Measurements from ENCODE around the gene NCKAP1.
A peak's percentile ranks its signal among the peaks of the same experiment; 100 is the strongest.
"Not testable (repeated sequence)": the region's sequence is repeated elsewhere in the genome, so short reads cannot be mapped to it uniquely, and the experiment has no call there.

The NCKAP1 gene

GRCh38 chr2:183038341-183039300 lies at the start of gene NCKAP1:
Gene NCKAP1, minus strand, starts transcription at chr2:183038457. Its CDS starts 358 bp downstream, at chr2:183038099.
- peak; percentile 45 for DNase-seq

- DNase-seq = no peak
Measured at GRCh38 chr2:183081911-183082310, 43.7 kb upstream of the NCKAP1 start.

GRCh38 chr2:183079139-183079775 lies 41.0 kb upstream of the NCKAP1 start:
- DNase-seq = peak; percentile 60

- peak; percentile 96 for DNase-seq
Measured at GRCh38 chr2:183078464-183079138, 40.3 kb upstream of the NCKAP1 start, which contains the start of gene DUSP19. Gene DUSP19, plus strand, starts transcription at chr2:183078747. Its CDS starts 187 bp downstream, at chr2:183078934.

GRCh38 chr2:183078163-183078463 lies 39.9 kb upstream of the NCKAP1 start:
- DNase-seq = no peak

- no peak for DNase-seq
Measured at GRCh38 chr2:183072177-183072576, 33.9 kb upstream of the NCKAP1 start.

GRCh38 chr2:183070942-183071844 lies 32.9 kb upstream of the NCKAP1 start:
- no peak for DNase-seq

- DNase-seq = no peak
Measured at GRCh38 chr2:183069174-183069573, 30.9 kb upstream of the NCKAP1 start.

GRCh38 chr2:183068561-183068960 lies 30.3 kb upstream of the NCKAP1 start:
- no peak for DNase-seq

- DNase-seq = no peak
Measured at GRCh38 chr2:183063083-183063482, 24.8 kb upstream of the NCKAP1 start.

GRCh38 chr2:183060571-183061231 lies 22.4 kb upstream of the NCKAP1 start:
- DNase-seq = no peak

GRCh38 chr2:183059561-183059960 lies 21.3 kb upstream of the NCKAP1 start:
- no peak for DNase-seq

- DNase-seq = no peak
Measured at GRCh38 chr2:183057333-183057985, 19.2 kb upstream of the NCKAP1 start.

GRCh38 chr2:183049420-183049819 lies 11.2 kb upstream of the NCKAP1 start:
- no peak for DNase-seq

GRCh38 chr2:183047486-183048125 lies 9.3 kb upstream of the NCKAP1 start:
- DNase-seq = not testable (repeated sequence)

GRCh38 chr2:183043580-183043979 lies 5.3 kb upstream of the NCKAP1 start:
- DNase-seq = not testable (repeated sequence)

- DNase-seq = no peak
Measured at GRCh38 chr2:183040604-183041003, 2.3 kb upstream of the NCKAP1 start.

GRCh38 chr2:183037553-183038340 lies 510 bp downstream of the NCKAP1 start:
- DNase-seq = no peak

GRCh38 chr2:183037074-183037552 lies 1.1 kb downstream of the NCKAP1 start:
- no peak for DNase-seq

Data from DMS79 (cell line).